ENCODE results near the gene SPEF2.

SPEF2 gene

DNA sequence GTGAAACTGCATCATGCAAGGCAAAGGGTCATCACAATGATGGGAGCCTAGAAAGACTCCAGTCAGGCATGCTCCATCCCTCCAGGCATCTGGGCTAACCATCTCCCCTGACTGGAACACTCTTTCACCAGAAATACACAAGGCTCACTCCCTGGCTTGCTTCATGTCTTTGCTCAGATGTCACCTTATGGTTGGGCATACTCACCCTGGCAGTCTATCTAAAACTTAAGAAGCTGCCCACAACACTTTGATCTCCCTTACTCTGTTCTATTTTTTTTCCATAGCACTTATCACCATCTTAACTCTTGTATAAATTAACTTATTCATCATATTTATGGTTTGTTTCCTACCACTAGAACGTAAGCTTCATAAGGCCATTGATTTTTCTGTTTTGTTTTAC is 90.0 kb downstream of the SPEF2 start:
- no peak for DNase-seq (ENCODE audit: low read depth in 2 of 2)

DNA sequence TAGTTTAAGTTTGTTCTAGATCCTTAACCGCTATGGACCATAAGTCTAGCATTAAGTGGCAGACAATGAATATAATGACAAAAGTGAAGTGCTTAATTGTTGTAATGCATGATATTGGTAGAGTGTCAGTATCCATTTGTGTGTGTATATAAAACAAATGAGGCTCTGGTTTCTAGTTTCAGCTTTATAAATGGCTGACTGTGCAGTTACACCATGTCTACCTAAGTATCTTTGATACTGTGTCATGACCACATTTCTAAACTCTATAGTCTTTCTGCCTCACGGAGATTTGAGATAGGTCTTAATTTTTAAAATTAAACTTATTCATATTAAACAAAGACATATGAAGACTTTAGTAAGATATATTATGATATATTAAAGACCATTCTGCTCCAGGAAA is 92.0 kb downstream of the SPEF2 start:
- DNase-seq (ENCODE audit: low read depth in 2 of 2), result no peak

DNA sequence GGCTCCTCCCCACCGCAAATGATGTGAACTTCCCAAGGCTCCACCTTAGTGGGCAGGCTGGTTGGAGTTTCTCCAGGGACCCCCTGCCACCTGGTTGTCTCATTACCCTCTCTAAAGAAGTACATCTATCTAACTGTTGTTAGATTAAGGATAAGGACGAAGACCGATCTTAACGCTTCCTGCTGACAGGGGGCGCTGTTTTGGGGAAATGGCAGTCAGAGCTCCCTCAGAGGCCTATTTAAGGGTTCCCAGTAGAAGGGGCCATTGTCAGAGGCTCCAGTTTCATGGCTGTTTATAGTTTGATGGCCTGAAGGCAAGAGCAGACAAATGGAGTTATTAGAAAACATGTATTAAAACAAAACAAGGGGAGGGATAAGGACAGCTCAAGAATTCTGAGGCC is 100.1 kb downstream of the SPEF2 start:
- DNase-seq (ENCODE audit: low read depth in 2 of 2), result no peak

GRCh38 chr5:35735718-35736117 is 118.1 kb downstream of the SPEF2 start:
- no peak for DNase-seq (ENCODE audit: low read depth in 2 of 2)

- peak; percentile 9 to 52 for DNase-seq (ENCODE audit: low read depth in 2 of 2)
Measured at GRCh38 chr5:35736280-35736679, 118.6 kb downstream of the SPEF2 start.

DNA sequence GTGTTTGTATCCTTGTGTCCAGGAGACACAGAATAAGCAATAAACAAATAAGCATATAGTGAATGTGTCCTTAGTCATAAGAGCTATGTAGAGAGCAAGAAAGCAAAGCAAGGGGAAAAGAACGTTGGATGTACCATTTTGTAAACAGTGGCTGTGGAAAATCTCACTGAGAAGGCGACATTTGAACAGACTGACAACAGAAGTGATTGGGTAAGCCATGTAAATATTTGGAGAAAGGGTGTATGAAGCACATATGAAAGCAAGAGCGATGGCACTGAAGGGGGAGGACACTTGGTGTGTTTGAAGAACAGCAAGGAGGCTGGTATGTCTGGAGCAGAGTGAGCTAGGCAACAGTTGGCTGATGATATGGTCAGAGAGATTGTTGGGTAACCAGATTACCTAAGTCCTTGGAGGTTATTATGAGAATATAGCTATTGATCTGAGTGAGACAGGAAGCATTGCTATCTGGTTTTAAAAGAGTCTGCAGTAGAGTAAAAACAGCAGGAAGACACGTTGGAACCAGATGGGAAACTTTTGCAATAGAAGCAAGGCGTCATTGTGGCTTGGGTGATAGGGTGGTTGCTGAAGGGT is 123.6 kb downstream of the SPEF2 start:
- no peak for DNase-seq (ENCODE audit: low read depth in 2 of 2)

DNA sequence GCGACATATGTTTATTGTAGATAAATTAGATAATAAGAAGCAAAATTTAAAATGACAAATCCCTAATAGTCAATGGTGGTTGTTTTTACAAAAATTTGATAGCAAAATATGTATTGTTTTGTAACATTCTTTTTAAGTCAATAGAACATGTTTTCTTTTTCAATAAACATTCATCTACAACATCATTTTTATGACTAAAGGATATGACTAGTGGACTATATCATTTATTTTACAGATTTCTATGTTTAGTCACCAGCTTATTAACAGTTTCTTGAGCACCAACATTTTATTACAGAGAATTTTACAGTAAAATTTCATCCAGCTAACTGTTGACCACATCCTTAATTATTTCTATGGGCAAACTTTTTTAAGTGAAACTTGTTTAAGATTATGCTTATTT is 124.3 kb downstream of the SPEF2 start:
- DNase-seq (ENCODE audit: low read depth in 2 of 2), result no peak

- DNase-seq (ENCODE audit: low read depth in 2 of 2), result no peak
Measured at GRCh38 chr5:35743644-35744043, 126.0 kb downstream of the SPEF2 start.

DNA sequence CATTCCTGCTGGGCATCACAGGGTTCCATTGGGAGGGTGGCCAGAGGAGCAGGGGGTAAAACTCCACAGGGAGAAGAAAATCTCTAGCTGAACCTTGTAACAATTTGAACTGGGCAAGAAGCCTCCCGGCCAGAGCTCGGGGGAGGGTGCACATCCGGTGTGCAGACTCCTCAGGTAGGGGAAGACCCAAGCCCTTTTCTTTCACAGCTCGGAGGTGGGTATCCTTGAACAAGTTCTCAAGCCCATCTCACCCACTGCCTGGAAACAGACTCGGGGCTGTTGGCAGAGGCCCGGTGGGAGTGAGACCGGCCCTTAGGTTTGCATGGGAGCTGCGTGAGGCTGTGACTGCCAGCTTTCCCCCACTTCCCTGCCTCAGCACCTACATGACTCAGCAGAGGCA is 127.5 kb downstream of the SPEF2 start:
- DNase-seq (ENCODE audit: low read depth in 2 of 2), result no peak

GRCh38 chr5:35745660-35746059 is 128.0 kb downstream of the SPEF2 start:
- DNase-seq (ENCODE audit: low read depth in 2 of 2), result no peak

DNA sequence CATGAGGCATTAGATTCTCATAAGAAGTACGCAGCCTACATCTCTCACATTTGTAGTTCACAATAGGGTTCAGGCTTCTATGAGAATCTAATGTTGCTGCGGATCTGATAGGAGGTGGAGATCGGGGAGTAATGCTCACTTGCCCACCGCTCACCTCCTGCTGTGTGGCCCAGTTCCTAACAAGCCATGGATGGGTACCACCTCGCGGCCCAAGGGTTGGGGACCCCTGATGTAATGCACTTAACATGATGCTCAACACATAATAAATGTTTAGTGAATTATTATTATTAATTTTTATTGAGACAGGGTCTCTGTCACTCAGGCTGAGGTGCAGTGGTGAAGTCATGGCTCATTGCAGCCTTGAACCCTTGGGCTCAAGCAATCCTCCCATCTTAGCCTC is 134.3 kb downstream of the SPEF2 start:
- DNase-seq (ENCODE audit: low read depth in 2 of 2), result no peak

GRCh38 chr5:35753500-35753899 is 135.8 kb downstream of the SPEF2 start:
- no peak for DNase-seq (ENCODE audit: low read depth in 2 of 2)

DNA sequence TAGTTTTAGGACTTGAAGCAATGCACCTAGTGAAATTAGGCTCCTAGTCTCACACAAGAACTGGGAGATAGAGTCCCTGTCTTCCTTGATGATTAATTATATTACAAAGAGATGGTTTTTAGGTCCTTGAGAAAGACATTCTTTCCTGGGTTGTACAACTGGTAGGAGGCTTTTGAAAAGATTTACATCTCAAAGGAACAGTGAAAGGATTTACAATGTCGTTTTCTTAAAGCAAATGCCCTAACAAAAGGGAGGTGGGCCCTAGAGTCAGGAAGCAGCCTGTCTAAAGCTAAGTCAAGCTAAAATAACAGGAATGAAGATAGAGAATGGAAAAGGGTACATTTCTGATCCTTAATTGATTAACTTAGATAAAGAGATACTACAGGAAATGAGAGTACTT is 136.8 kb downstream of the SPEF2 start:
- no peak for DNase-seq (ENCODE audit: low read depth in 2 of 2)

- DNase-seq (ENCODE audit: low read depth in 2 of 2), result no peak
Measured at GRCh38 chr5:35755966-35756365, 138.3 kb downstream of the SPEF2 start.

GRCh38 chr5:35758151-35758724 is 140.6 kb downstream of the SPEF2 start:
- no peak for DNase-seq (ENCODE audit: low read depth in 2 of 2)

DNA sequence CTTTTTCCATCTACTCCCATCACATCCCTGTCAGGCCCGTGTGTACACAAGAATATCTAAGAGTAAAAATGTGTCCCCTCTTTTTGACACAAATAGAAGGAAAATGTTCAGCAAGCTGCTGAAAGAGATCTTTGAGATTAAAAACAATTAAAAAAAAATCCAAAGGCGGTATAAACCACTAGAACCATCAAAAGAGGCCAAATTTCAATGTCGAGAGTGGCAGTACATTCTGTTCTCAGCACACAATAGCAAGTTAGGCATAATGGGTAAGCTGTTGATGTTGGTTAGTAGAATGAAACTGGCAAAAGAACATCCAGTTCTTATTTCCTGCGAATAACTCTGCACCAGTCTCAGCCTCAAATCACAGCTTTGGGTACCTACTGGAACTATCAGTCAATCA is 143.9 kb downstream of the SPEF2 start:
- DNase-seq (ENCODE audit: low read depth in 2 of 2), result no peak

DNA sequence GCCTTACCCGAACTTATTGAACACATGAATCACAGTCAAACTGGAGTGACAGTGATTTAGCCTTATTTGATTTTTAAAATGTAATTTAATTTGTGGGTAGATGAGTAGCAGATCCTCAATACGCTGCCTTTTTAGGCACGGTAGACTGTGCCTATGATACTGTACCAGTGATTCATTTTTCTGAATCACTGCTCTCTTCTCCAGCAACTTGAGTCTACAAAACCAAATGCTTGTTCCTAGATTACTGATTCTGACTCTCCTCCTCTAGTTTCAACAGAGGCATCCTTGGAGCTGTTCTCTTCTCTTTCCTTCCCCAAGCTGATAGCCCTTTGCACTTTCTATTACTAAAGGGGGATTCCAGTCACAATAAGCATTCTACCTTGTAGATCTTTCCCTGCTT is 144.7 kb downstream of the SPEF2 start:
- DNase-seq (ENCODE audit: low read depth in 2 of 2), result no peak

GRCh38 chr5:35765921-35766320 is 148.3 kb downstream of the SPEF2 start:
- no peak for DNase-seq (ENCODE audit: low read depth in 2 of 2)

GRCh38 chr5:35771300-35771699 is 153.6 kb downstream of the SPEF2 start:
- DNase-seq (ENCODE audit: low read depth in 2 of 2), result no peak

GRCh38 chr5:35771839-35772238 is 154.2 kb downstream of the SPEF2 start:
- DNase-seq (ENCODE audit: low read depth in 2 of 2), result no peak

DNA sequence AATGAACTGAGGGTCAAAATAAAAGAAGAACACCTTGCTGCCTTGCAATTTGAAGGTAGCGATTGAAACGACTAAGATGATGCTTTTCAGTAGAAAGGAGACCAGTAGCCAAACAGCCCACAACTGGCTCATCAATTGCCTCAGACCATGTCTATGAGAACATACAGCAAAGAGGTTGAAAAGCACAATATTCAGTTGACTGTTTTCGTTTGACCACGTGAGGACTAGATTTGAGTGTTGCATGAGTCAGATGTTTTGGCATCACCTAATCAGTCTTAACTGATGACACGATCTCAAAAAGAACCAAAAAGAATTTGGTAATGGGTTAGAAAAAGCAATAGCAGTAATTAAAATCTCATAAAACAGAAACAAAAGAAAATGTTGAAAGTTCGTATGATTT is 156.3 kb downstream of the SPEF2 start:
- DNase-seq (ENCODE audit: low read depth in 2 of 2), result no peak

GRCh38 chr5:35776757-35777156 is 159.1 kb downstream of the SPEF2 start:
- no peak for DNase-seq (ENCODE audit: low read depth in 2 of 2)

DNA sequence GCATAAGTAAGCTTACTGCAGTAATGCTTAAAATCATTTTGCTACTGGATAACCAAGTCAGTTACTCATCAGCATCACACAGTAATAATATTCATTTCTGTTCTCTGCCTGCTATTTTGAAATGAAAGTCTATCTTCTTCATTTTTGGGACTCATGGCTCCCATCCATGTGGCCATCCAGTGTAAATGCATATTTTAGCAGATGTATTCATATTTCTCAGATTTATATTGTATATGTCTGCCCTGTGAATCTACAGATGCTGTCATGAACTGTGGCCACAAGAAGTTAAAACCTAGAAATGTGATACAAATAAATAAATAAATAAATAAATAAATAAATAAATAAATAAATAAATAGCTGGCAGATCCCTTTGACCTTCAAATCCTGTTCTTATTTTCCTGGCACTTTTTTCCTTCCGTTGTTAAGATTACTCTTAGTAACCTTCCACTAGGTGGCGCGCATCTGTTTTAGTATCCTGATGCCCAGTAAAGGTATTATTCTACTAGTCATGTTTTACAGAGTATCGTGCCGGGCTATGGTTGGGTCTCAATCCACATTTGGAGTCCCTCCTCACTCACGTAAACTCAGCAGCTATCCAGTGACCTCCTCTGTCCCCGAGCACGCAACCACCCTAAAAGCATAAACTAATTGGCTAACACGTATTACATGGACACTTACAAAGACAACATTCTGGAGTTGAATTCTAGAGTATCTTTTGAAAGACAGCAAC is 159.9 kb downstream of the SPEF2 start:
- DNase-seq (ENCODE audit: low read depth in 2 of 2), result peak; percentile 60 to 70
